Measurements from ENCODE around the gene PAX2.

Gene PAX2

GRCh38 chr10:100847440-100847839 lies 102.1 kb downstream of the PAX2 start:
- Histone ChIP-seq H3K4me1 (ENCODE audit: insufficient read depth, poor library complexity, severe bottlenecking) (no peaks in the 10 kb centered on the region), H3K4me3 (ENCODE audit: severe bottlenecking) (no peak overlapping the region), H3K36me3 (ENCODE audit: low read depth) (no peaks in the 10 kb centered on the region), H3K9me3 (ENCODE audit: severe bottlenecking) (no peaks in the 10 kb centered on the region), H3K27me3 (ENCODE audit: insufficient read depth, poor library complexity, severe bottlenecking) (peaks cover 31% of the 10 kb centered on the region), H3K27ac (ENCODE audit: poor library complexity, severe bottlenecking) (no peak overlapping the region)
- DNase-seq (ENCODE audit: low spot score), result no peak
- ATAC-seq (ENCODE audit: low read depth), result peak; percentile 41; the same call in 2 of the 3 replicates
- TF ChIP-seq CTCF (IDR thresholded peaks at IDR 0.05; ENCODE audit: poor library complexity, severe bottlenecking), result no peak

- Histone ChIP-seq H3K9me3 (ENCODE audit: severe bottlenecking) (no peaks in the 10 kb centered on the region), H3K27me3 (ENCODE audit: insufficient read depth, poor library complexity, severe bottlenecking) (peaks cover 27% of the 10 kb centered on the region), H3K36me3 (ENCODE audit: low read depth) (no peaks in the 10 kb centered on the region), H3K4me3 (ENCODE audit: severe bottlenecking) (no peak overlapping the region), H3K27ac (ENCODE audit: poor library complexity, severe bottlenecking) (no peak overlapping the region), H3K4me1 (ENCODE audit: insufficient read depth, poor library complexity, severe bottlenecking) (no peaks in the 10 kb centered on the region)
- DNase-seq (ENCODE audit: low spot score) (no peak), ATAC-seq (ENCODE audit: low read depth) (no peak)
- TF ChIP-seq CTCF (IDR thresholded peaks at IDR 0.05; ENCODE audit: poor library complexity, severe bottlenecking), result no peak
These were observed 103.4 kb downstream of the PAX2 start for GRCh38 chr10:100848770-100849169.

- DNase-seq (ENCODE audit: low spot score) (no peak), ATAC-seq (ENCODE audit: low read depth) (no peak)
- H3K9me3 ChIP-seq (ENCODE audit: severe bottlenecking), result no peaks in the 10 kb centered on the region
- H3K27me3 ChIP-seq (ENCODE audit: insufficient read depth, poor library complexity, severe bottlenecking), result peaks cover 43% of the 10 kb centered on the region
- H3K4me1 ChIP-seq (ENCODE audit: insufficient read depth, poor library complexity, severe bottlenecking), result no peaks in the 10 kb centered on the region
- H3K27ac ChIP-seq (ENCODE audit: poor library complexity, severe bottlenecking), result no peak overlapping the region
- H3K4me3 ChIP-seq (ENCODE audit: severe bottlenecking), result no peak overlapping the region
- no peak for TF ChIP-seq CTCF (IDR thresholded peaks at IDR 0.05; ENCODE audit: poor library complexity, severe bottlenecking)
- H3K36me3 ChIP-seq (ENCODE audit: low read depth), result no peaks in the 10 kb centered on the region
These were observed 112.9 kb downstream of the PAX2 start for GRCh38 chr10:100858261-100858660.

GRCh38 chr10:100858747-100859483 lies 113.5 kb downstream of the PAX2 start:
- ATAC-seq (ENCODE audit: low read depth) (no peak), DNase-seq (ENCODE audit: low spot score) (no peak)
- Histone ChIP-seq H3K36me3 (ENCODE audit: low read depth) (no peaks in the 10 kb centered on the region), H3K4me3 (ENCODE audit: severe bottlenecking) (no peak overlapping the region), H3K27me3 (ENCODE audit: insufficient read depth, poor library complexity, severe bottlenecking) (peaks cover 43% of the 10 kb centered on the region), H3K27ac (ENCODE audit: poor library complexity, severe bottlenecking) (no peak overlapping the region), H3K4me1 (ENCODE audit: insufficient read depth, poor library complexity, severe bottlenecking) (no peaks in the 10 kb centered on the region), H3K9me3 (ENCODE audit: severe bottlenecking) (no peaks in the 10 kb centered on the region)
- no peak for TF ChIP-seq CTCF (IDR thresholded peaks at IDR 0.05; ENCODE audit: poor library complexity, severe bottlenecking)

DNA sequence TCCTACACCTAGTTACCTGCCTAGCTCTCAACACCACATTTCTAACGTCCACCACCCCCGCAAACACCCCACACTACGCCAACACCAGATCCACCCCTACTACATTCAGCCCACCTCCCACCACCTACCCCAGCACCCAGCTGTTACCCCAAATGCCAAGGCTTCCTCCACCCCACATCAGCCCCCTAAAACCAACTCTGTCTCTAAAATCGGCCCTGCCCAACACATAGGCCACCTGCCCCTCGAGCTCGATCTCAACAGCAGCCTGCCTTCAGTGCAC lies 114.0 kb downstream of the PAX2 start:
- ATAC-seq (ENCODE audit: low read depth) (no peak), DNase-seq (ENCODE audit: low spot score) (no peak)
- Histone ChIP-seq H3K27me3 (ENCODE audit: insufficient read depth, poor library complexity, severe bottlenecking) (peaks cover 43% of the 10 kb centered on the region), H3K4me1 (ENCODE audit: insufficient read depth, poor library complexity, severe bottlenecking) (no peaks in the 10 kb centered on the region), H3K9me3 (ENCODE audit: severe bottlenecking) (no peaks in the 10 kb centered on the region), H3K27ac (ENCODE audit: poor library complexity, severe bottlenecking) (no peak overlapping the region), H3K36me3 (ENCODE audit: low read depth) (no peaks in the 10 kb centered on the region), H3K4me3 (ENCODE audit: severe bottlenecking) (no peak overlapping the region)
- no peak for TF ChIP-seq CTCF (IDR thresholded peaks at IDR 0.05; ENCODE audit: poor library complexity, severe bottlenecking)

All from RWPE2 (cell line).